Measurements from ENCODE around the gene CCDC38.
"Not testable (repeated sequence)": the region's sequence is repeated elsewhere in the genome, so short reads cannot be mapped to it uniquely, and the experiment has no call there.

CCDC38 gene

DNA sequence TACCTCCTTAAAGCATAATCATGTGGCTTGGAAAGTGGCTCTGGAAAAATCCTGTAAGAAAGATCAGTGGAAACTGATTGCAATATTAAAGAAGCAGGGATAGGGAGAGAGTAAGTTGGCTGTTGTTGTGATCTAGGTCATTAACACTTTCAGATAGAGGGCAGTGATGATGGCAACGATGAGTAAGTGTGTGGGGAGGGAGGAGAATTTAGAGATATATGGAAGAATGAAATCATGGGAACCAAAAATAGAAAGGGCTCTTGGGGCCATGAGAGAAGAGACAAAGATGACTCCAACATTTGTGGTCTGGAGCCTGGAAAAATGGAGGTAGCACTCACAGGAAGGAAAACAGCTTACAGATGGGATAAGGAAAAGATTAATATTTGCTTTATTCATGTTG is 60.3 kb downstream of the CCDC38 start:
- DNase-seq (ENCODE audit: low spot score) = no peak

DNA sequence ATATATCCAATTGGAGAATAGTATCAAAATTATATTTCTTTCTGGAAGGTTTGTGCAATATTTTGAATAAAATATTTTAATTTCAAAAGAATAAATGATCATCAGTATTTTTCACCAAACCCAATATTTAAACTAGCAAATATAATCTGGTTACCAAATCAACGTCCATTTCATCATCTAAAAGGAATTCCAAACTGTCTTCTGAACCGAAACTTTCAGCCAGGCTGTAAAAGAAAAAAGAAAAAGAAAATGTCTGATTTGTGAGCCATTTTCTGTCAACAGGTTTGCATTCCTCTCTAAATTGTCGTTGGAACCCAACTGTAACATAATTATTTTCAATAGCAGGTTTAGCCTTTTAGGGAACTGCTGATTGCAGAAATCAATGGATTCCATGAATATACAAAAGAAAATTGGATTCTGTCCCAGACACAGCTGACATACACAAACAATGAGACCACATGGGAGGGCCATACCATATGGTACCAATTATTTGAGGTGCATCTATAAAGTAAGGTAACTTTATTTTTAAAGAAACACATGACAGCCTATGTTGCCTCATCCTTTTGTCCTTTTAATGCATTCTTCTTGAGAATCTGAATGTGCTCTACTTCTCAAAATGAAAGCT is 61.0 kb downstream of the CCDC38 start:
- no peak for DNase-seq (ENCODE audit: low spot score)

DNA sequence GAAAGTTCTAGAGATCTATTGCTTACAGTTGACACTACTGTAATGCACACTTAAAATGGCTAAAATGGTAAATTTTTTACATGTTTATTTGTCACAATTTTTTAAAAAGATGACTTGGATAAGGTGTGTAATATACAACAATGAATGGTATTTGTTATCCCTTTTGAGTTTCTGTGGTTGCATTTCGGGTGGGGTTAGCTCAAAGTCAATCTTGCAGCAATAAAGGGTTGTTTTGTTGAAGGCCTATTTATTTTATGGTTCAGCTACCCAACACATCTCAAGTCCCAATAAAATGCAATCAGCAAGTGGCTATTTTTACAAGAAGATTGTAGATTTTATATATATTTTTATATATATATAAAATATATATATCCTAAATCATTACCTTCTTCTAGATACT is 61.5 kb downstream of the CCDC38 start:
- no peak for DNase-seq (ENCODE audit: low spot score)

DNA sequence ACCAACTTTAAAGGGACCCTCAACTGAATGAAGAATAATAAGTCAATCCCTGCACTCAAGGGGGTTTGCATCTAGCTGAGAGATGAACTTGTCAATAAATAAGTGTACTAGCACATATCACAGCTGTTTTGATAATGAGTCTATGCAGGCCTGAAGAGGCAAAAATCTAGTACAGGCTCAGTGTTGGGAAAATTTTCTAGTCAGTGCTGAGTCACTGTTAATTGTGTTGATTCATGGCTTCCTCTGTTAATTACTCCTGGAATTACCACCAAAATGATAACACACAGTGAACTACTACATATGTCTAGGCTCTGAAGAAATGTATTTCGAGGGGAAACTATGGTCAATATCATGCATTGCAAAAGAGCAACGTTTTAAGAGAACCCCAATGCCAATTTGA is 64.8 kb downstream of the CCDC38 start:
- no peak for DNase-seq (ENCODE audit: low spot score)

DNA sequence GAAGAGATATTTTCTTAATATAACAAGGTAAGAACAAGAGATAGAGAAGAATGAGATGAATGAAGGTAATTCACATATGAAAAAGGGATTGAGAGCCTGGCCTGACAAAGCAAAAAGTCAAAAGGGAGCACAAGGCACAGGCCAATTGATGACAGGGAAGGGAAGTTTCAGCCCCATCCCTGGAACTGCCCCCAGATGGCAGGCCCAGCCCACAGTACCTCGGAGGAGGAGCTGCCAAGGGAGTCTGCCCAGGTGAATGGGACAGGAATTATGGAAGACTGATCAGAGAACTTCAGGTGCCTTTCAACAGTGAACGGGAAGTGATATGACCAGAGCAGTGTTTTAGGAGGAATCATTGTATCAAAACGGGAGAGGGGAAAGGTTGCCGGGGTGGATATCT is 68.0 kb downstream of the CCDC38 start:
- no peak for DNase-seq (ENCODE audit: low spot score)

DNA sequence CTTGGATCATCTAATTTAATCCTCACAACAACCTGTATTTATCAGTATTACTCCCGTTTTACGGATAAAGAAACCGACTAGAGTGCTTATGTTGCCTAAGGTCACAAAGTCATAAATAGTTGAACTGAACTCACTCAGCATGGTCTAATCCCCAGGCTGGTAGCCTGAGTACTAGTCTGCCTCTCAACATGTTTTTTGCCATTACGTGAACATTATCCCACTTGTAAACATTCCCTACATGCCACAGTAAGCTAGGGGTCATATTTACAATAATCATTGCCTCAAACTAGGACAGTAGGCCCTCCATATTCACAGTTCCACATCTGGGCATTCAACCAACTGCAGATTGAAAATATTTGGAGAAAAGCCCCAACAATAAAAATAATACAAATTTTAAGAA is 71.5 kb downstream of the CCDC38 start:
- DNase-seq (ENCODE audit: low spot score) = no peak

DNA sequence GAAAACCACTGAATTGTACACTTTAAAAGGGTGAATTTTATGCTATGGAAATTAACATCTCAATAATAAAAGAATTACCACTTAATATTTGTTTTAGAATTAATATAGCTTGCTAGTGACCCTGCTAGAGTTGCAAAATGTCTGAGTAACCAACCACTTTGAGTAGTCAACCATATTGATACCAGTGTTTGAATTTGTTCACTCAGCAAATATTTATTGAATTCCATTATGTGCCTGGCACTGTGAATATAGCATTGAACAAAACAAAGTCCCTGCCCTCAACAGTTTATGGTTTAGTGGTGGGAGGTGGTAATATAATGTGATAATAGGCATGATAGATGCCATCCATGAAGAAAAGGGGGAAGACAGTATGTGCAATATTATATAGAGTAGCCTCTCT is 79.1 kb downstream of the CCDC38 start:
- no peak for DNase-seq (ENCODE audit: low spot score)

DNA sequence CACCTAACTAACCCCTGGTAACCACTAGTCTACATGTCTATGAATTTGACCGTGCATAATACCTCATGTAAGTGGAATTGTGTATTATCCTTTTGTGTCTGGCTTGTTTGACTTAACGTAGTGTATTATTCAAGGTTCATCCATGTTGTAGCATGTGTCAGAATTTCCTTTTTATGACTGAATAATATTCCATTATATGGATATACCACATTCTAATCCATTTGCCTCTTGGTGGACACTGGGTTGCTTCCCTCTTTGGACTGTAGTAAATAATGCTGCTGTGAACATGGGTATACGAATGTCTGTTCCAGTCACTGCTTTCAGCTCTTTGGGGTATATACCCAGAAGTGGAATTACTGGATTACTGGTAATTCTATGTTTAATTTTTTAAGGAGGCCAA is 80.4 kb downstream of the CCDC38 start:
- no peak for DNase-seq (ENCODE audit: low spot score)

DNA sequence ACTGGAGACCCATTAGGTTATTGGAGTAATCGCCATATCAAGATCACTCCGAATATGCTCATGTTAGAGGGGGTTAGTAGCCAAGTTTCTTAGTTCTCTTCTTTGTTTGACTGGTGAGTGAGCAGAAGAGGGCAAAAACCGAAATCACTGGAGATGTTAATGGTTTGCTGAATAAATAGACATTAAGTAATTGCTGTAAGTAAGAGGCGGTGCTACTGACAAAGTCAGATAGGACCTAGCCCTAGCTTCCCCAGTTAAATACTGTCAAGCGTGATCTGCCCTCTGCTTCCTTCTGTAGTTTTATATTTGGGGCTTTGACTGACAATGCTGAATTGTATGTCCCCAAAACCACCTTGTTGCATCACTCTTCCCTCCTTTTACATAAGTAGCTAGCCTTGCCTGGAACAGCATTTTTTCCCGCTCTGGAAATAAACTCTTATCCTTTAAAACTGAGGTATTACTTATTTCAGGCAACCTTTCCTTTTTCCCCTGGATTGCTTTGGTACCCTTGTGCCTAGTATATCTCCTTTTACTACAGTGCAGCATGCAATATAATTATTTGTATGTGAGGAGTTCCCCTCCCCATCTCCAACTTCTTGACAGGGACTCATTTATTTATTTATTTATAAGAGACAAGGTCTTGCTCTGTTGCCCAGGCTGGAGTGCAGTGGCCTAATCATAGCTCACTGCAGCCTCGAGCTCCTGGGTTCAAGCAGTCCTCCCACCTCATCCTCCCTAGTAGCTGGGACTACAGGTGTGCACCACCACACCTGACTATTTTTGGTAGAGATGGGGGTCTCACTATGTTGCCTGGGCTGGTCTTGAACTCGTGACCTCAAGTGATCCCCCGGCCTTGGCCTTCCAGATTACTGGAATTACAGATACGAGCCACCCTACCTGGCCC is 82.2 kb downstream of the CCDC38 start:
- no peak for DNase-seq (ENCODE audit: low spot score)

DNA sequence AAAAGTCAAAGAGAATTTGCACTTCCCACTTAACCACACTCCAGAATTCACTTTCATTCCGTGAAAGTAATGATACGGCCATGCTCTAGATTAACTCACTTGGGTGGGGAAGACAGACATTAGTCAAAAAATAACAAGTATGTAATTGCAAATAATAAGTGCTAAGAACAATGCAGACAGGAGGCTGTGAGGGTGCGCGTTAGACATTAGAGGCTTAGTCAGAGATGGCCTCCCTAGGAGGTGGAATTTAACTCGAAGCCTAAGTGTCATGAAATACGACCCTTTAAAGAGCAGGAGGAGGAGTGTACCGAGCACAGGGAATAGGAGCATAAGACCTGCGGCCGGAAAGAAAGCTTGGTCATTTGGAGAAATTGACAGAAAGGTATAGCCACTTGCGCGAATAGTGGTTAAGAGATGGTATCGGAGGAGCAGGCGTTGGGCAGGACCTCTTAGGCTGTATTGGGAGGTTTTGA is 83.0 kb downstream of the CCDC38 start:
- DNase-seq (ENCODE audit: low spot score) = peak; percentile 8

DNA sequence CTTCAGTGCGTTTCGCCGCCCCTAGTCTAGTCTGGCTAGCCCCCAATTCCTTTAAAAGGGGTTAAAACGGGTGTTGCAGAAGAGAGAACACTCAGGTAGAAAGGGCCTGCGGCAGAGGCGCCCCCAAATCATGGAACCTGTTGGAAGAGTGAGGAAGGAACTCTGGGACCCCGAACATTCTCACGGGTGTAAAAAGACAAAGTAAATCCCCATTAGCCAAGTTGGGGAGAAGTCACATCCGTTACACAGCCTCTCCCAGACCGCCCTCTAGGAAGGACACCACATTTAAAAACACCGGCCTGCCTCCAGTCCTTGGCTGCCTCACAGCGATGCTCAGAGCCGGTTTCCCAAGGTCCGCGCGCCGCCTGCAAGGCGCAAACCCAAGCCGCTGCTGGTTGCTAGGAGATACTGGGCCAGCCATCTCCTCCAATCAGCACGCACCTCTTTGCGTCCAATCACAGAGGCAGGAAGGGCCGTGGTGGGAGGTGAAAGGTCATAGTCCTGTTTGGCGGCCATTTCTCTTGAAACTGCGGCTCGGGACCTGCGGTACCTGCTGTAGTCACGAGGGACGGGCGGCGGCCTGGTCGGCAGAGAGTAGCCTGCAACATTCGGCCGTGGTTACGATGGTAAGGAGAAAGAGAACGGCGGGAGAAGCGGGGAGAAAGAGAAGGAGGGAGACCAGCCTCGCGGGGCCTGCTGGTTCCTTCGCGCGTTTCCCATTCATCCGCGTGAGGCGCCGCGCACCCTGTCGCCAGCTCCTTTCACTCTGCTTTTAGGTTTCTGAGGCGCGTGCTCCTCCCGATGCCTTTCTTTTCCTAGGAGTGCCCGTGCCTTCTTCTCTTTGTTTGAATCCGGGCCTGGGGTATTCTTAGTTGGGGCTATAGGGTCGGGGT is 83.7 kb downstream of the CCDC38 start, which contains the start of gene SNRPF:
SNRPF (plus strand) TSS at position 502 of the 893 bp plus-strand sequence; CDS start at position 624, 122 bp downstream.
- peak; percentile 96 for DNase-seq (ENCODE audit: low spot score)

DNA sequence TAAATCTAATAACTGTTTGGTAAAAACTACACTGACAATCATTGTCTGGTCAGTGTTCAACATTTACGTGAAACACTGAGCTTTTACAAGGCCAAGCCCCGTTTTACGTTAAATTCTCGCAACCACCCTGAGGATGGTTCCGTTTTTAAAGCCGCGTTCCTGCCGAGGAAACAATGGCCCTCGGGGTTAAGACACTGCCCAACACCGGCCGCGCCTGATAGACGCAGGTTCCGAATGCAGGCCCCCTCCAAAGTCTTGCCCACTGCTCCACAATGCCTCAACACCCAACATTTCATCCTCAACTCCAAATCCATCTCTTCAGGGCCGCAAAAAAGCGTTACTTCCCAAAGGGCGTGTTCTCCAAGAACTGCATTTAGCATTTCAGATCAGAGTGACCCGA is 84.6 kb downstream of the CCDC38 start:
- DNase-seq (ENCODE audit: low spot score) = no peak

DNA sequence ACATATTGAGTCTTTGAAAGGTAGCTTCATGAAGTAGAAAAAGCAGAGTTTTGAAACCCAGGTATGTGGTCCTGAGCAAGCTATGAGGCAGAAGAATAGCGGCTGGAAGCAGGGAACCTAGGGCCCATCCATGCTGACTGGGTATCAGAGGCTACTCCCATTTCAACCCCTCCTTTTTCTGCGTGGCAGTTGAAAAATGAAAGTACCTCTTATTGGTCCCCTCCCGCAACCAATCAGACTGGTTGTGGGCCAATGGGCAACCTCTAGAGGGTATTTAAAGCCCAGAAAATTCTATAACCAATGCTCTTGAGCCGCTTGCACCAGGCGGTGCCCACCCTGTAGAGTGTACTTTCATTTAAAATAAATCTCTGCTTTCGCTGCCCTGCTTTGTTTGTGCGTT is 85.3 kb downstream of the CCDC38 start:
- no peak for DNase-seq (ENCODE audit: low spot score)

DNA sequence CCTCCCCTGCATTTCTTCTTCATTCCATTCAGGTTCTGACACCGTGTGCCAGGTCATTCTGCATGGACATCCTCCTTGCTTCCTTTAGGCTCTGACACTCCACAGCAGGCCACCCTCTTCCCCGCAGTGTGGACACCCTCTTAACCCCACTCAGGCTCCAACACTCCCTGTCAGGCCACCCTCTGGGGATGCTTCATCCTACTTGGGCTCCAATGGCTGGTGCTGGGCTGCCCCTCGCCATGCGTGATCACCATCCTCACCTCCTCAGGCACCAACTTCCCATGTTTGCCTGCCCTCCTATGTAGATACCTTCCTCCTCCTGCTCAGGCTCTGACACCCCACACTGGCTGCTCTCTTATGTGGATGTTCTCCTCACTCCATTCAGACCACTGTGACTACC is 90.3 kb downstream of the CCDC38 start:
- DNase-seq (ENCODE audit: low spot score) = no peak

DNA sequence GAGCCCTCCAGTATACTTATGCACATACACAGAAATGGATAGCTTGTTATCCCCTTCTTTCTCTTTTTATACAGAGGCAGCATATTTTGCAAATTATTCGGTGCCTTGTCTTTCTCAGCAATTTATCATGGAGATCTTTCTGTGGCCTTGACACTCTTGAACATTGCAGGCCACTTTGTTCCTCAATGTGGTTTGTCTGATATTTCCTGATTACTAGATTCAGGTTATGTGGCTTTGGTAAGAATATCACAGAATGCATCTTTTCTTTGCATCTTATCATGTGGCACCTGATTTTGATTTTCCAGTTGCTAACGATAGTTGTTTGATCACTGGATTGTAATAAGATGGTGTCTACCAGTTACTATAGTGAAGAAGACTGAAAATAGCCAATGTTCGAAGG is 90.8 kb downstream of the CCDC38 start:
- no peak for DNase-seq (ENCODE audit: low spot score)

DNA sequence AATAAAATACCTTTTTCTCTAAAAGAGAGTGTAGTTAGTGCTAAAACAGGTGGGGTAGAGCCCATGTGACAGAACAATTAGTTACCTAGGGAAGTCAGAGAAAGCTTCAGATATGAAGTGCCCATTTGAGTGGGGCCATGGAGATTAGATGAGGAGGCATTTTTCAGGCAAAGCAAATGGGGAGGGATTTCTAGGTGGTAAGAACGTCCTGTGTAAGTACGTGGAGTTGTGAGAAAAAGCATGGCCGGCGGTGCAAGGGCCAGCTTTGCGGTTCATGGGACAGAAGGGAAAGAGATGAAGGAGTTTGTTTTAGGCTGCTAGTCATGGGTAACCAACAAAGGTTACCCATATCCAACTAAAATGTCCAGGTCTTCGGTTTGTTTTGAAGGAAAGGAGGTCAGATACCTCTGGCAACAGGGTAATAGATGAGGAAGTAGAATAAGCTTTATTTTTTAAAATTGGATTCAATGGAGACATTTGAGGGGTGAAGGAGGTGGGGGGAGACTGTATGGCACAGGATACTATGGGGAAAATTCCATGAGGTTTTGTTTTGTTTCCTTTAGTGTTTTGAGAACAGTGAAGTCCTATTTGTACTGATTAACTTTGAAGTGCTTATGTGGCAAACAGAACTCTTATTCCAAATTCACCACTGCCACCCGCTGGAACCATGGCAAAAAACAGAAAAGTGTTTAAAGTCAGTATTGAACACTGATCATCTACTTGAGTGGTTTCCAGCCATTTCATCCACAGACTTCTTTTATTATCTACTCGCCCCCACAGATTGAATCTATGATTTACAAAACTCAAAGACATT is 93.6 kb downstream of the CCDC38 start:
- DNase-seq (ENCODE audit: low spot score) = no peak

DNA sequence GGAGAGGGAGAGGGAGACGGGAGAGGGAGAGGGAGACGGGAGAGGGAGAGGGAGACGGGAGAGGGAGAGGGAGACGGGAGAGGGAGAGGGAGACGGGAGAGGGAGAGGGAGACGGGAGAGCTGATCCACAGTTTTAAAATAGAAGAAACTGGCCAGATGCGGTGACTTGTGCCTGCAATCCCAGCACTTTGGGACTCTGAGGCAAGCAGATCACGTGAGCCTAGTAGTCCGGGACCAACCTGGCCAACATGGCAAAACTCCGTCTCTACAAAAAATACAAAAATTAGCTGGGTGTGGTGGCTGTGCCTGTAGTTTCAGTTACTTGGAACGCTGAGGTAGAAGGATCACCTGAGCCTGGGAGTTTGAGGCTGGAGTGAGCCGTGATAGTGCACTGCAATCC is 100.0 kb downstream of the CCDC38 start:
- not testable (repeated sequence) for DNase-seq (ENCODE audit: low spot score)

DNA sequence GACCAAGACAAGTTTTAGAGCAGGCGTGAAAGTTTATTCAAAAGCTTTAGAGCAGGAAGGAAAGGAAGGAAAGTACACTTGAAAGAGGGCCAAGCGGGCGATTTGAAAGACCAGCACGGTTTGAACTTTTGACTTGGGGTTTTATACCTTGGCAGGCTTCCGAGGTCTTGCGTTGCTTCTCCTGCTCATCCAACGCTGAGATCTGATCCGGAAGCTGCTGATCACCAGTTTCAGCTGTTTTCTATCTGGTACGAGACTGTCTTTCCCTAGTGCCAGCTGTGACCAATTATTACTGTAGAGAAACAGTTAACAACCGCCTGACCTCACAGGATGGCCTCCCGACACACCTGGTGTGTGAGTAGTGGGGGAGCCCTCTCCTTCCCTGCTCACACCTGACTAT is 104.3 kb downstream of the CCDC38 start:
- no peak for DNase-seq (ENCODE audit: low spot score)

DNA sequence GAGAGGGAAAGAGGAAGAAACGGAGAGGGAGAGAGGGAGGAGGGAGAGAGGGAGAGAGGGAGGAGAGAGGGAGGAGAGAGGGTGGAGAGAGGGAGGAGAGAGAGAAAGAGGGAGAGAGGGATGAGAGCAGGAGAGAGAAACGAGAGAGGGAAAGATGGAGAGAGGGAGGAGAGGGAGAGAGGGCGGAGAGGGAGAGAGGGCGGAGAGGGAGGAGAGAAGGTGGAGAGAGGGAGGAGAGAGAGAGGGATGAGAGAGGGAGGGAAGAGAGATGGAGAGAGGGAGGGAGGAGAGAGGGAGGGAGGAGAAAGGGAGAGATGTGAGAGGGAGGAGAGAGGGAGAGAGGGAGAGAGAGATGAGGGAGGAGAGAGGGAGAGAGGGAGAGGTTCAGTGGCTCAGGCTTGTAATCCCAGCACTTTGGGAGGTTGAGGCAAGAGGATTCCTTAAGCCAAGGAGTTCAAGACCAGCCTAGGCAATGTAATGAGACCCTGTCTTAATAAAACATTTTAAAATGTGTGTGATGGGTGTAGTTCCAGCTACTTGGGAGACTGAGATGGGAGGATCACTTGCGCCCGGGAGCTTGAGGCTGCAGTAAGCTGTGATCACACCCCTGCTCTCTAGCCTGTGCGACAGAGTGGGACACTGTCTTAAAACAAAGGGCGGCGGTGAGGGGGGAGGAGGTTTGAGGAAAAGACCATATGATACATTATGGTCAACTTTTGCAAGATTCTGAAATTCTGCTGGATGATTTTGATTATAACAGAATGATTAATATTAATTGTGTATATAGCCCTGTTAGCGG is 105.0 kb downstream of the CCDC38 start:
- DNase-seq (ENCODE audit: low spot score) = no peak

DNA sequence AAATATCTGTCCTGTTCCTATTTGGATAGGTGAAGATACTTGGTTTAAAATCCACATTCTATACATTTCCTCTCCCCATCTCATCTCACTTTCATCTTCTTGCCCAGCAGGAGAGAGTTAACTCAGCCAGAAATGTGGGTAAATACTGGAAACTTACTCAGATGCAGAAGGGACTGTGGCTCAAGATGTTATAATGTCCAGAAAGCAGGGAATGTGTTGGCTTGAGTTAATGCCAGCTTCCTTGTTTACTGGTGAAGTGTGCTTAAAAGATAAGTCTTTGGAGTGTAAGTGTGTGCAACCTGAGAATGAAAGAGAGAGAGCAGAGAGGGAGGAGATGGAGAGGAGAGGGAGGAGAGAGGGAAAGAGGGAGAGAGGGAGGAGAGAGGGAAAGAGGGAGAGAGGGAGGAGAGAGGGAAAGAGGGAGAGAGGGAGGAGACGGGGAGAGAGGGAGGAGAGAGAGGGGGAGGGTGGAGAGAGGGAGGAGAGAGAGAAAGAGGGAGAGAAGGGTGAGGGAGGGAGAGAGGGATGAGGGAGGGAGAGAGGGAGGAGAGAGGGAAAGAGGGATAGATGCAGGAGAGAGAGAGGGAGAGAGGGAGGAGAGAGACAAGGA is 105.7 kb downstream of the CCDC38 start:
- no peak for DNase-seq (ENCODE audit: low spot score)
